HG03175 (cell line): ENCODE data around the gene SAP130.

Source experiments
- ATAC-seq: cut with Tn5 transposase; IDR thresholded peaks from one replicate; pipeline ENCODE4 v1.9.1; 2021; ENCODE audit warnings: mild to moderate bottlenecking, moderate library complexity; ENCODE audit not compliant: unreplicated experiment

Gene SAP130

DNA sequence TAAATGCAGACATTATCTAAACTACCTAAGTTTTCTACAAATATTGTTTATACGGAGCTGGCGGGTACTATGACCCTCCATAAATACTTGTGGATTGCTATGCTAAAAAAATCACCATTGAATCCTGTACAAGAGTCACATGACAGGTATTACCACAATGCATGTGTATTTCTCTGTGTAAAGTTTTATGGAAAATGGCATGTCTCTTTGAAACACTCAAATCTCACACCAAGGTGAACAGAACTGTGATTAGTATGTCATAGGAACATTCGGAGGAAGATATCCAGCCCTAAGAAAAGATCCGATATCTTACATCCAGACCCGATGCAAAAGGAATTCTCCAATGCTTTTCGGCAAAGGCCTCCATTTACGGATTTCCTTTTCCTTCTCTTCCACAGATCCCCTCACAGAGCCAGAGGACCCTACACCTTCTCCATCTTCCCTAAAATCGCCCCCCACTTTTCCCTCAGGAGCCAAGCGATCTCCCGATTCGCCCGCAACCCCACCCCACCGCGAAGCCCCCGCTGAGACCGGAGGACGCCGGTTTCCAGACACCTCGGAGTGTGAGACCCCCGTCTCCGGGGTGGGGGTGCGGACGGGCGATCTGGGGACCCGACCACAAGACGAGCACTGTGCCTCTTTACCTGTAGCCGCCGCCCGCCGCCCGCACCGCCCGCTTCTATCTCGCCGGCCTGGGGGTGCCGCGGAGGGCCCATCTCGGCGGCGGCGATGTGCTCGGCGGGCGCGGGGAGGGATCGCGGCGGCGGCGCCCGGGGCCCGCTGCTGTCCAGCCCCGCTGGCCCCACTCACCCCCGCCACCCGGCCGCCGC lies 1.2 kb downstream of the SAP130 start:
- ATAC-seq, result peak; percentile 1

- ATAC-seq, result no peak
Measured at GRCh38 chr2:128024816-128025215, 3.0 kb downstream of the SAP130 start.

- no peak for ATAC-seq
Measured at GRCh38 chr2:128017561-128017960, 10.3 kb downstream of the SAP130 start.

GRCh38 chr2:128016620-128017019 lies 11.2 kb downstream of the SAP130 start:
- no peak for ATAC-seq

GRCh38 chr2:128012698-128013097 lies 15.2 kb downstream of the SAP130 start:
- ATAC-seq, result no peak

GRCh38 chr2:128008074-128008672 lies 19.7 kb downstream of the SAP130 start:
- ATAC-seq, result no peak

GRCh38 chr2:128004509-128004908 lies 23.4 kb downstream of the SAP130 start:
- ATAC-seq, result no peak

DNA sequence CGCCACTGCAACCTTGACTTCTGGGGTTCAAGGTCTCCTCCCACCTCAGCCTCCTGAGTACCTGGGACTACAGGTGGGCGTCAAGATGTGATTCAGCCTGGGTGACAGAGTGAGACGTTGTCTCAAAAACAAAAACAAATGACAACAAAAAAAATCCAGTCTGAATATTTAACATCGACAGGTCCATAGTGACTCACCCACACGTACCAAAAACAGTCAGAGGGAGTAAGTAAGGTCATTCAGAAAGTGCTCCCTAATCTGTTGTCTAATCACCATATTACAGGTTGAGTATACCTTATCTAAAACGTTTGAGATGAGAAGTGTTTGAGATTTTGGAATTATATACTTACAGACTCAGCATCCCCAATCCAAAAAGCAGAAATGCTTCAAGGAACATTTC lies 24.4 kb downstream of the SAP130 start:
- ATAC-seq, result no peak

DNA sequence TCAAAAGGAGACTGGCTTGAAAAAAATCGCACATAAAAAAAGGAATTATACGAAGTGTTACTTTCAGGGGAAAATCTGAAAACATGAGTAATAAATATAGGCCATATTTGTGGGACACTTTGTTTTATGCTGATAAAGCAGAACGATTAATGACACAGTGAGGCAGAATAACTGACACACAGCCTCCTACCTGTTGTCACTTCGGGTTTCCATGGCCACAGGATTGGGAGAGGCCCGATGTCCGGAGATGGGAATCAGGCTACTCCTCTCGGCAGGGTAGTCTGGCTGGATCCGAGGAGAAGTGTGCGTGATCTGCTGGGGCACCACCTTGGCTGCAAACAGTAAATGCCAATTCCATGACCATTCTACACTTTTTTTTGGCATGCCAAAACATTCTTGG lies 31.7 kb downstream of the SAP130 start:
- ATAC-seq, result no peak

GRCh38 chr2:127995725-127996124 lies 32.1 kb downstream of the SAP130 start:
- no peak for ATAC-seq

- no peak for ATAC-seq
Measured at GRCh38 chr2:127993659-127994058, 34.2 kb downstream of the SAP130 start.

DNA sequence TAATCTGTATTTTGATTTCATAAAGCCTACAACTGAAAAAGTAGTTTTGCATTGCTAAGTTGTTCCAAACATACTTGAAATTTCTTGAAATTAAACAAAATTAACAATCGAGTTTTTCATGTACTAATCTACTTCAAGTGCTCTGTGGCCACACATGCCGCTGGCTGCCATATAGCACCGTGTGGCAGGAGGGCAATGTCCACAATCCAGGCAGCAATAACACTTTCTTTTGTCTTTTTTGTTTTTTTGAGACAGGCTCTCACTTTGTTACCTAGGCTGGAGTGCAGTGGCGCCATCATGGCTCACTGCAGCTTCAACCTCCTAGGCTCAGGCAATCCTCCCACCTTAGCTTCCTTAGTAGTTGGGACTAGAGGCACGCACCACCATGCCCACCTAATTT lies 36.1 kb downstream of the SAP130 start:
- ATAC-seq, result no peak

GRCh38 chr2:127986548-127987079 lies 41.2 kb downstream of the SAP130 start:
- ATAC-seq, result no peak

GRCh38 chr2:127985735-127986134 lies 42.1 kb downstream of the SAP130 start:
- ATAC-seq, result no peak

- no peak for ATAC-seq
Measured at GRCh38 chr2:127985026-127985734, 42.7 kb downstream of the SAP130 start.

- ATAC-seq, result no peak
Measured at GRCh38 chr2:127984551-127984950, 43.3 kb downstream of the SAP130 start.

DNA sequence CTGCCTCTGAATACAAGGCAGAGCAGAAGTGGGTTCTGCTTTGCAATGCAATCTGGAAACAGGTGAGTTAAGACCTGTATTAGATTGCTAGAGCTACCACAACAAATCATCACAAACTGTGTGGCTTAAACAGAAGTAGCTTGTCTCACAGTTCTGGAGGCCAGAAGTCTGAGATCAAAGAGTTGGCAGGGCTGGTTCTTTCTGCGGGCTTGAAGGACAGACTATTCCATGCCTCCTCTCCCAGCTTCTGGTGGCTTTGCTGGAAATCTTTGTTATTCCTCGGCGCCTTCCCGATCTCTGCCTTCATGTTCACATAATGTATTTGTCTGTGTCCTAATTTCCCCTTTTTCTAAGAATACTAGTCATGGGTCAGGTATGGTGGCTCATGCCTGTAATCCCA lies 58.4 kb downstream of the SAP130 start:
- no peak for ATAC-seq

- no peak for ATAC-seq
Measured at GRCh38 chr2:127968610-127969339, 59.1 kb downstream of the SAP130 start.

GRCh38 chr2:127961729-127962128 lies 66.1 kb downstream of the SAP130 start:
- no peak for ATAC-seq

DNA sequence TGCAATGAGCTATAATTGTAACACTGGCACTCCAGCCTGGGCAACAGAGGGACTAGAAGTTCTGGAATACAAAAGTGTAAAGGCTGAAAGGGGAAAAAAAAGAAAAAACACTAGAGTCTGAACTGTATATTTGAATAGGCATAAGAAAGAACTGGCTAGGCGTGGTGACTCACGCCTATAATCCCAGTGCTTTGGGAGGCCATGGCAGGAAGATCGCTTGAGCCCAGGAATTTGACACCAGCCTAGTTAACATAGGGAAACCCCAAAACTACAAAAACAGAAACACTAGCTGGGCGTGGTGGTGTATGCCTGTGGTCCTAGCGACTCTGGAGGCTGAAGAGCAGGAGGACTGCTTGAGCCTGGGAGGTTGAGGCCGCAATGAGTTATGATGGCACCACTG lies 70.6 kb downstream of the SAP130 start:
- ATAC-seq, result no peak

GRCh38 chr2:127954857-127955256 lies 73.0 kb downstream of the SAP130 start:
- ATAC-seq, result no peak
